Activated gamma-delta T cell treated with Interleukin-2 at 50 U/mL for 16 hours (primary cell): Measurements from ENCODE around the gene FGF3.

Source experiments
- DNase-seq: peaks from one replicate; pipeline ENCODE4 v3.0.0-alpha.2; 2020

FGF3 gene

GRCh38 chr11:69843529-69843921, 24.3 kb upstream of the FGF3 start:
- DNase-seq = no peak

GRCh38 chr11:69842746-69843528, 23.7 kb upstream of the FGF3 start:
- no peak for DNase-seq

GRCh38 chr11:69841859-69842698, 22.9 kb upstream of the FGF3 start:
- DNase-seq = no peak

- DNase-seq = no peak
Measured at GRCh38 chr11:69841170-69841858, 22.1 kb upstream of the FGF3 start.

- DNase-seq = no peak
Measured at GRCh38 chr11:69840371-69841169, 21.4 kb upstream of the FGF3 start.

- no peak for DNase-seq
Measured at GRCh38 chr11:69839516-69839915, 20.3 kb upstream of the FGF3 start.

GRCh38 chr11:69837791-69838190, 18.6 kb upstream of the FGF3 start:
- no peak for DNase-seq

- no peak for DNase-seq
Measured at GRCh38 chr11:69836401-69836800, 17.2 kb upstream of the FGF3 start.

GRCh38 chr11:69834811-69835800, 15.9 kb upstream of the FGF3 start:
- DNase-seq = no peak

GRCh38 chr11:69834251-69834650, 15.0 kb upstream of the FGF3 start:
- no peak for DNase-seq

- DNase-seq = no peak
Measured at GRCh38 chr11:69832561-69833413, 13.6 kb upstream of the FGF3 start.

GRCh38 chr11:69831985-69832384, 12.8 kb upstream of the FGF3 start:
- DNase-seq = no peak

- no peak for DNase-seq
Measured at GRCh38 chr11:69830086-69830485, 10.9 kb upstream of the FGF3 start.

- DNase-seq = no peak
Measured at GRCh38 chr11:69828971-69829344, 9.7 kb upstream of the FGF3 start.

- DNase-seq = no peak
Measured at GRCh38 chr11:69828276-69828970, 9.2 kb upstream of the FGF3 start.

- DNase-seq = no peak
Measured at GRCh38 chr11:69826773-69827172, 7.6 kb upstream of the FGF3 start.

- no peak for DNase-seq
Measured at GRCh38 chr11:69825941-69826340, 6.7 kb upstream of the FGF3 start.

- DNase-seq = no peak
Measured at GRCh38 chr11:69825037-69825834, 6.0 kb upstream of the FGF3 start.
